Panc1 (cell line): ENCODE measurements around the gene TMEM120B. TPM values are rescaled to one million over a fixed set of nuclear protein-coding genes. Genes with fewer than 3 reads are reported as not detected.
"Not testable (repeated sequence)": the region's sequence is repeated elsewhere in the genome, so short reads cannot be mapped to it uniquely, and the experiment has no call there.

Experiments used
- ATAC-seq: fragments of 200-7000 bp; cut with Tn5 transposase; 2 replicates; pipeline ENCODE4 v1.9.1; 2020; ENCODE audit warnings: mild to moderate bottlenecking, moderate library complexity
- BruUV-seq: library from RNA; stranded (reverse); fragments of 400-500 nt; replicated peaks from 2 replicates; lab custom pipeline; 2021; lab: Mats Ljungman, UMichigan
- CTCF ChIA-PET: fragments of 300-600 bp; sonication (Branson Sonifier 250); formaldehyde crosslinking; loops from one replicate; lab custom pipeline; 2022; ENCODE audit warnings: antibody characterized with exemption; lab: Charles Lee
- POLR2A ChIA-PET: fragments of 300-600 bp; sonication (Branson Sonifier 250); formaldehyde crosslinking; loops from one replicate; lab custom pipeline; 2022; ENCODE audit warnings: antibody characterized with exemption; lab: Charles Lee
- DNase-seq: peaks from one replicate; pipeline ENCODE4 v3.0.0-alpha.2; 2010; ENCODE audit warnings: low read depth, low spot score
- H3K27ac ChIP-seq: 2 replicates; pipeline ENCODE4 v1.5.1; 2011; ENCODE audit warnings: mild to moderate bottlenecking, low read length, inconsistent platforms
- H3K27me3 ChIP-seq: fragments of 200-500 bp; sonication (Bioruptor generic); 2 replicates; pipeline ENCODE4 v1.6.0; 2014; ENCODE audit warnings: low read length, inconsistent platforms; ENCODE audit not compliant: control insufficient read depth, insufficient read depth
- H3K36me3 ChIP-seq: fragments of 200-500 bp; sonication (Bioruptor generic); 2 replicates; pipeline ENCODE4 v1.5.1; 2014; ENCODE audit warnings: inconsistent platforms, mild to moderate bottlenecking, low read length, moderate library complexity; ENCODE audit not compliant: control insufficient read depth, insufficient read depth
- H3K4me1 ChIP-seq: 2 replicates; pipeline ENCODE4 v1.5.1; 2011; ENCODE audit warnings: inconsistent platforms, mild to moderate bottlenecking, low read length, moderate library complexity; ENCODE audit not compliant: control insufficient read depth, insufficient read depth
- H3K4me3 ChIP-seq, 2 experiments: 2 replicates each; pipeline ENCODE4 v1.5.1; 2011 to 2012; ENCODE audit warnings: low read depth in 2 of 2, low read length in 2 of 2, mild to moderate bottlenecking in 2 of 2, inconsistent platforms in 1 of 2, moderate library complexity in 1 of 2
- H3K9me3 ChIP-seq: fragments of 200-500 bp; sonication (Bioruptor generic); 2 replicates; pipeline ENCODE4 v1.5.1; 2014; ENCODE audit warnings: low read depth, mild to moderate bottlenecking, inconsistent platforms, low read length, moderate library complexity; ENCODE audit not compliant: control insufficient read depth, insufficient read depth
- CTCF ChIP-seq: fragments of 450-650 bp; IDR thresholded peaks from 2 replicates; pipeline ENCODE4 v1.5.1; 2017; ENCODE audit warnings: mild to moderate bottlenecking
- POLR2AphosphoS5 ChIP-seq: IDR thresholded peaks from 2 replicates; pipeline ENCODE4 v1.6.1; 2012; ENCODE audit warnings: mild to moderate bottlenecking, low read depth, low read length, moderate library complexity
- SIN3A ChIP-seq: IDR thresholded peaks from 2 replicates; pipeline ENCODE4 v1.6.1; 2012; ENCODE audit warnings: low read depth, mild to moderate bottlenecking, low read length, moderate library complexity, borderline replicate concordance; ENCODE audit not compliant: insufficient read depth
- TCF7L2 ChIP-seq: IDR thresholded peaks from 2 replicates; pipeline ENCODE4 v1.6.1; 2011; ENCODE audit warnings: mild to moderate bottlenecking, low read depth, low read length, inconsistent platforms
- in situ Hi-C: cut with HindIII; loops from 2 replicates; pipeline ENCODE4 v1.10.0; 2016; ENCODE audit warnings: low sequenced_read_pairs, low pct_unique_long_range_greater_than_20kb
- intact Hi-C: fragments of 100-400 bp; cut with micrococcal nuclease; formaldehyde crosslinking; loops from one replicate; pipeline ENCODE4 v1.10.0; 2022; ENCODE audit not compliant: unreplicated experiment
- total RNA-seq: library from RNA; stranded (reverse); gene quantifications from one replicate; pipeline ENCODE4 v1.2.1, GENCODE V29; 2021; ENCODE audit not compliant: unreplicated experiment
- TF ChIP-seq, protein P1 (sequence below), 2 experiments: IDR thresholded peaks; 2 replicates each; pipeline ENCODE4 v1.6.1; 2011 to 2012; ENCODE audit warnings: low read depth in 2 of 2, control low read depth in 1 of 2, low read length in 1 of 2, mild to moderate bottlenecking in 1 of 2, moderate library complexity in 1 of 2; ENCODE audit not compliant: insufficient read depth in 1 of 2

Gene TMEM120B
- total RNA-seq, 1 experiment from 2014 or later = 22.3 TPM

- Histone ChIP-seq H3K9me3 (no peaks in the 10 kb centered on the region), H3K27ac (no peak overlapping the region; the same call in 1 of the 2 replicates), H3K27me3 (no peaks in the 10 kb centered on the region), H3K4me3 (no peak overlapping the region), H3K36me3 (no peaks in the 10 kb centered on the region), H3K4me1 (no peaks in the 10 kb centered on the region)
- DNase-seq = no peak
- 0 out of 2 replicates have a peak, but pooled peaks have one; percentile 23 for ATAC-seq
- CTCF ChIA-PET = interaction anchor here (0.7 to 1.6 kb wide), 2 partner anchors 126 to 170 kb away, joined by 4 to 15 read pairs; no protein-coding TSS in a partner anchor
- in situ Hi-C loops (no loop called here), intact Hi-C loops (no loop called here)
- POLR2A ChIA-PET = interaction anchor here (0.6 kb wide), 3 partner anchors 47 to 147 kb away, joined by 4 to 5 read pairs (median 5); no protein-coding TSS in a partner anchor
- no TSS peak for BruUV-seq
- TF ChIP-seq SIN3A = no peak
- TF ChIP-seq CTCF = no peak
These were observed 33.7 kb upstream of the TMEM120B start for GRCh38 chr12:121678716-121679300.

DNA sequence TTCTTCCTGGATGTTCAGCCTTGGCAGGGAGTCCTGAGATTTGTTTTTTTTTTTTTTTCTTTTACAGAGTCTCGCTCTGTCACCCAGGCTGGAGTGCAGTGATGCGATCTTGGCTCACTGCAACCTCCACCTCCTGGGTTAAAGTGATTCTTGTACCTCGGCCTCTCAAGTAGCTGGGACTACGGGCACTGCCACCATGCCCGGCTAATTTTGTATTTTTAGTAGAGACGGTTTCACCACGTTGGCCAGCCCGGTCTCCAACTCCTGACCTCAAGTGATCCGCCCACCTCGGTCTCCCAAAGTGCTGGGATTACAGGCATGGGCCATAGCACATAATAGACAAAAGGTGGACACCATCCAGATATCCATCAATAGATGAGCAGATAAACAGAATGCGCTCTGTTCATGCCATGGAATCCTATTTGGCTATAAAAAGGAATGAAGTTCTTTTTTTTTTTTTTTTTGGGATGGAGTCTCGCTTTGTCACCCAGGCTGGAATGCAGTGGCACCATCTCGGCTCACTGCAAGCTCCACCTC, 32.8 kb upstream of the TMEM120B start:
- H3K27ac ChIP-seq, BruUV-seq, ATAC-seq, H3K4me1 ChIP-seq, in situ Hi-C loops, H3K9me3 ChIP-seq, H3K27me3 ChIP-seq, H3K36me3 ChIP-seq, DNase-seq, H3K4me3 ChIP-seq: not testable (repeated sequence)
- CTCF ChIA-PET = interaction anchor here (0.6 to 1.6 kb wide), 3 partner anchors 27 to 170 kb away, joined by 3 to 15 read pairs (median 4); no protein-coding TSS in a partner anchor
- POLR2A ChIA-PET = interaction anchor here (0.6 kb wide), 1 partner anchor 47 kb away, joined by 4 read pairs; no protein-coding TSS in a partner anchor
- intact Hi-C loops = loop anchor here (5.0 to 10.0 kb wide), 2 partner anchors 127 to 185 kb away; no protein-coding TSS in a partner anchor

- Histone ChIP-seq H3K27me3 (no peaks in the 10 kb centered on the region), H3K27ac (no peak overlapping the region), H3K4me3 (no peak overlapping the region), H3K36me3 (no peaks in the 10 kb centered on the region), H3K4me1 (no peaks in the 10 kb centered on the region; the same call in 1 of the 2 replicates), H3K9me3 (no peaks in the 10 kb centered on the region)
- CTCF ChIA-PET = no interaction called here
- ATAC-seq (no peak), DNase-seq (no peak)
- TF ChIP-seq, protein P1, sequence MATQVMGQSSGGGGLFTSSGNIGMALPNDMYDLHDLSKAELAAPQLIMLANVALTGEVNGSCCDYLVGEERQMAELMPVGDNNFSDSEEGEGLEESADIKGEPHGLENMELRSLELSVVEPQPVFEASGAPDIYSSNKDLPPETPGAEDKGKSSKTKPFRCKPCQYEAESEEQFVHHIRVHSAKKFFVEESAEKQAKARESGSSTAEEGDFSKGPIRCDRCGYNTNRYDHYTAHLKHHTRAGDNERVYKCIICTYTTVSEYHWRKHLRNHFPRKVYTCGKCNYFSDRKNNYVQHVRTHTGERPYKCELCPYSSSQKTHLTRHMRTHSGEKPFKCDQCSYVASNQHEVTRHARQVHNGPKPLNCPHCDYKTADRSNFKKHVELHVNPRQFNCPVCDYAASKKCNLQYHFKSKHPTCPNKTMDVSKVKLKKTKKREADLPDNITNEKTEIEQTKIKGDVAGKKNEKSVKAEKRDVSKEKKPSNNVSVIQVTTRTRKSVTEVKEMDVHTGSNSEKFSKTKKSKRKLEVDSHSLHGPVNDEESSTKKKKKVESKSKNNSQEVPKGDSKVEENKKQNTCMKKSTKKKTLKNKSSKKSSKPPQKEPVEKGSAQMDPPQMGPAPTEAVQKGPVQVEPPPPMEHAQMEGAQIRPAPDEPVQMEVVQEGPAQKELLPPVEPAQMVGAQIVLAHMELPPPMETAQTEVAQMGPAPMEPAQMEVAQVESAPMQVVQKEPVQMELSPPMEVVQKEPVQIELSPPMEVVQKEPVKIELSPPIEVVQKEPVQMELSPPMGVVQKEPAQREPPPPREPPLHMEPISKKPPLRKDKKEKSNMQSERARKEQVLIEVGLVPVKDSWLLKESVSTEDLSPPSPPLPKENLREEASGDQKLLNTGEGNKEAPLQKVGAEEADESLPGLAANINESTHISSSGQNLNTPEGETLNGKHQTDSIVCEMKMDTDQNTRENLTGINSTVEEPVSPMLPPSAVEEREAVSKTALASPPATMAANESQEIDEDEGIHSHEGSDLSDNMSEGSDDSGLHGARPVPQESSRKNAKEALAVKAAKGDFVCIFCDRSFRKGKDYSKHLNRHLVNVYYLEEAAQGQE (IDR thresholded peaks at IDR 0.05; ENCODE audit: insufficient read depth in 1 of 2, low read depth in 2 of 2, low read length in 1 of 2) = no peak
- TF ChIP-seq CTCF (no peak), SIN3A (no peak), POLR2AphosphoS5 (no peak), TCF7L2 (no peak)
- intact Hi-C loops (loop anchor here (10.0 kb wide), 1 partner anchor 194 kb away; no protein-coding TSS in a partner anchor), in situ Hi-C loops (no loop called here)
- POLR2A ChIA-PET = interaction anchor here (1.1 kb wide), 1 partner anchor 17 kb away, joined by 6 read pairs; no protein-coding TSS in a partner anchor
- no TSS peak for BruUV-seq
These were observed 23.6 kb upstream of the TMEM120B start for GRCh38 chr12:121688966-121689365.
